HepG2 (cell line): ENCODE data around the gene ECSIT. TPM values are rescaled to one million over a fixed set of nuclear protein-coding genes. Genes with fewer than 3 reads are reported as not detected.

Source experiments
- EEA1 ChIP-seq: sonication (generic); formaldehyde crosslinking; IDR thresholded peaks from 2 replicates; pipeline ENCODE4 v1.5.1; 2020; ENCODE audit warnings: mild to moderate bottlenecking, missing genetic modification reagents, borderline replicate concordance
- FOSL1 ChIP-seq: sonication (generic); formaldehyde crosslinking; IDR thresholded peaks from 2 replicates; pipeline ENCODE4 v1.9.0; 2021; ENCODE audit warnings: missing genetic modification reagents, borderline replicate concordance
- GMEB1 ChIP-seq: sonication (generic); formaldehyde crosslinking; IDR thresholded peaks from 2 replicates; pipeline ENCODE4 v1.5.1; 2020; ENCODE audit warnings: missing genetic modification reagents, mild to moderate bottlenecking, borderline replicate concordance
- HOXA3 ChIP-seq: sonication (generic); formaldehyde crosslinking; IDR thresholded peaks from 2 replicates; pipeline ENCODE4 v1.5.0; 2020; ENCODE audit warnings: missing genetic modification reagents
- NR2F2 ChIP-seq: IDR thresholded peaks from 2 replicates; pipeline ENCODE4 v1.6.1; 2012; ENCODE audit warnings: low read depth, inconsistent platforms, borderline replicate concordance
- RXRB ChIP-seq: IDR thresholded peaks from 2 replicates; pipeline ENCODE4 v1.6.1; 2016; ENCODE audit warnings: borderline replicate concordance, missing genetic modification reagents, missing compliant biosample characterization
- SNAPC5 ChIP-seq: sonication (generic); formaldehyde crosslinking; IDR thresholded peaks from 2 replicates; pipeline ENCODE4 v1.8.1; 2023; ENCODE audit warnings: mild to moderate bottlenecking, missing genetic modification reagents, borderline replicate concordance
- SUZ12 ChIP-seq: fragments of 150-350 bp; IDR thresholded peaks from 2 replicates; pipeline ENCODE4 v1.6.1; 2014; ENCODE audit warnings: low read depth, low read length
- THAP9 ChIP-seq: sonication (generic); formaldehyde crosslinking; IDR thresholded peaks from 2 replicates; pipeline ENCODE4; 2020; ENCODE audit warnings: missing genetic modification reagents, mild to moderate bottlenecking, borderline replicate concordance
- ZFP91 ChIP-seq: sonication (generic); formaldehyde crosslinking; IDR thresholded peaks from 2 replicates; pipeline ENCODE4 v1.9.0; 2022; ENCODE audit warnings: missing genetic modification reagents, mild to moderate bottlenecking, borderline replicate concordance
- ZHX2 ChIP-seq, 2 experiments: sonication (generic) in 1 of 2; formaldehyde crosslinking in 1 of 2; IDR thresholded peaks; 2 replicates each; pipeline versions ENCODE4 v1.6.1 to v1.9.0; 2014 to 2022; ENCODE audit warnings: antibody characterized with exemption in 1 of 2, borderline replicate concordance in 1 of 2, inconsistent platforms in 1 of 2, low read depth in 1 of 2, missing genetic modification reagents in 1 of 2
- ZNF138 ChIP-seq: sonication (generic); formaldehyde crosslinking; IDR thresholded peaks from 2 replicates; pipeline ENCODE4 v1.5.0; 2020; ENCODE audit warnings: mild to moderate bottlenecking, low read depth, missing genetic modification reagents
- ZNF598 ChIP-seq: sonication (generic); formaldehyde crosslinking; IDR thresholded peaks from 2 replicates; pipeline ENCODE4 v1.5.1; 2020; ENCODE audit warnings: mild to moderate bottlenecking, missing genetic modification reagents, borderline replicate concordance
- ZSCAN12 ChIP-seq: sonication (generic); formaldehyde crosslinking; IDR thresholded peaks from 2 replicates; pipeline ENCODE4 v1.9.0; 2021; ENCODE audit warnings: mild to moderate bottlenecking, missing genetic modification reagents
- ZSCAN20 ChIP-seq: sonication (generic); formaldehyde crosslinking; IDR thresholded peaks from 2 replicates; pipeline ENCODE4 v1.4.0; 2020; ENCODE audit warnings: missing genetic modification reagents, mild to moderate bottlenecking, borderline replicate concordance
- polyA plus RNA-seq, 8 experiments: library from polyadenylated mRNA; depleted of rRNA in 3 of 8; stranded (reverse) in 7 of 8; unstranded in 1 of 8; fragments of >200 nt; fragmentation: Illumina TruSeq in 4 of 8; extraction: Trizol in 4 of 8; gene quantifications; 2 replicates each; pipeline versions ENCODE4 v1.2.1 to v1.2.3, GENCODE V29; 2011 to 2016; ENCODE audit warnings: low read depth in 4 of 8, missing spikeins in 1 of 8, mixed read lengths in 1 of 8; ENCODE audit not compliant: insufficient read depth in 1 of 8
- total RNA-seq, 5 experiments: library from RNA; depleted of rRNA; stranded (reverse); fragments of >200 nt; fragmentation: Illumina TruSeq; extraction: Trizol; gene quantifications; 2 replicates each; pipeline ENCODE4 v1.2.3, GENCODE V29; 2016; ENCODE audit warnings: low read depth in 1 of 5

Gene ECSIT
- total and polyA plus RNA-seq, 2 of the 13 experiments (the other 11 are each of a cell fraction or from before 2014, with no cell fraction given): 36.4 to 62.3 TPM

- TF ChIP-seq THAP9 (CRISPR knock-in tag): peak; percentile 39; the same call in 1 of the 2 replicates
- TF ChIP-seq FOSL1: no peak
- TF ChIP-seq NR2F2: 0 out of 2 replicates have a peak, but pooled peaks have one; percentile 14
- no peak for TF ChIP-seq ZNF598 (CRISPR knock-in tag)
- peak; percentile 52; the same call in 1 of the 2 replicates for TF ChIP-seq EEA1
- 0 out of 2 replicates have a peak, but pooled peaks have one; percentile 43 for TF ChIP-seq ZSCAN20 (CRISPR knock-in tag)
- 0 out of 2 replicates have a peak, but pooled peaks have one; percentile 41 for TF ChIP-seq ZHX2 (IDR thresholded peaks at IDR 0.05; ENCODE audit: low read depth)
- TF ChIP-seq ZHX2 (CRISPR knock-in tag; IDR thresholded peaks at IDR 0.05; ENCODE audit: borderline replicate concordance): no peak
- no peak for TF ChIP-seq SNAPC5 (CRISPR knock-in tag)
- TF ChIP-seq GMEB1: peak; percentile 34; the same call in 1 of the 2 replicates
- no peak for TF ChIP-seq SUZ12
- TF ChIP-seq ZNF138: 0 out of 2 replicates have a peak, but pooled peaks have one; percentile 42
- TF ChIP-seq ZFP91 (CRISPR knock-in tag): peak; percentile 50
- TF ChIP-seq HOXA3: peak; percentile 68; the same call in 1 of the 2 replicates
- 0 out of 2 replicates have a peak, but pooled peaks have one; percentile 33 for TF ChIP-seq ZSCAN12
- TF ChIP-seq RXRB (CRISPR knock-in tag): no peak
These were observed 23.3 kb downstream of the ECSIT start, which contains the start of gene ZNF653 (continued) for GRCh38 chr19:11505504-11506100.
